Activated naive CD4-positive, alpha-beta T cell treated with anti-CD3 and anti-CD28 coated beads, Interleukin-2, amount 50 U/mL, for 72 hours (primary cell): ENCODE data around the gene CELA2A. TPM values are rescaled to one million over a fixed set of nuclear protein-coding genes. Genes with fewer than 3 reads are reported as not detected.
"Not testable (repeated sequence)": the region's sequence is repeated elsewhere in the genome, so short reads cannot be mapped to it uniquely, and the experiment has no call there.

Experiments
- ATAC-seq, 2 donors: fragments of 150-1000 bp; cut with Tn5 transposase; 2 replicates each; pipeline ENCODE4 v1.10.0; 2021; ENCODE audit warnings: mild to moderate bottlenecking in 2 of 2, moderate library complexity in 2 of 2
- DNase-seq, 2 donors: peaks; one replicate each; pipeline ENCODE4 v3.0.0; 2021 to 2022; ENCODE audit warnings: low spot score in 2 of 2
- H3K27ac Mint-ChIP-seq, 2 donors: one replicate each; pipeline ENCODE4 v1.8.0; 2022; ENCODE audit warnings: mild to moderate bottlenecking in 2 of 2, mixed read lengths in 2 of 2
- H3K36me3 Mint-ChIP-seq, 2 donors: one replicate each; pipeline ENCODE4 v1.8.0; 2022; ENCODE audit warnings: mixed read lengths in 2 of 2
- H3K9me3 Mint-ChIP-seq, 2 donors: one replicate each; pipeline ENCODE4 v1.8.0; 2022; ENCODE audit warnings: mixed read lengths in 2 of 2
- total RNA-seq, 2 donors: library from RNA; stranded (reverse); gene quantifications; one replicate each; pipeline ENCODE4 v1.2.3, GENCODE V29; 2022

The CELA2A gene
- total RNA-seq, 2 donors from 2014 or later, result not detected

GRCh38 chr1:15493869-15494390, 37.4 kb downstream of the CELA2A start:
- no peak for DNase-seq
- H3K36me3 Mint-ChIP-seq, result peaks cover 0 to 12% of the 10 kb centered on the region in 2 donors
- no peak for ATAC-seq
- H3K9me3 Mint-ChIP-seq, result no peaks in the 10 kb centered on the region
- H3K27ac Mint-ChIP-seq, result no peak overlapping the region

GRCh38 chr1:15500184-15501178, 43.9 kb downstream of the CELA2A start:
- DNase-seq, result no peak
- Mint-ChIP-seq H3K36me3 (no peaks in the 10 kb centered on the region), H3K27ac (no peak overlapping the region), H3K9me3 (no peaks in the 10 kb centered on the region)
- no peak for ATAC-seq

- Mint-ChIP-seq H3K9me3 (no peaks in the 10 kb centered on the region), H3K27ac (peak overlapping the region; percentile 58 to 79), H3K36me3 (no peaks in the 10 kb centered on the region)
- DNase-seq (peak in 1 of 2 donors; percentile 73), ATAC-seq (peak; percentile 49 to 66)
These were observed 44.9 kb downstream of the CELA2A start for GRCh38 chr1:15501208-15502032.

DNA sequence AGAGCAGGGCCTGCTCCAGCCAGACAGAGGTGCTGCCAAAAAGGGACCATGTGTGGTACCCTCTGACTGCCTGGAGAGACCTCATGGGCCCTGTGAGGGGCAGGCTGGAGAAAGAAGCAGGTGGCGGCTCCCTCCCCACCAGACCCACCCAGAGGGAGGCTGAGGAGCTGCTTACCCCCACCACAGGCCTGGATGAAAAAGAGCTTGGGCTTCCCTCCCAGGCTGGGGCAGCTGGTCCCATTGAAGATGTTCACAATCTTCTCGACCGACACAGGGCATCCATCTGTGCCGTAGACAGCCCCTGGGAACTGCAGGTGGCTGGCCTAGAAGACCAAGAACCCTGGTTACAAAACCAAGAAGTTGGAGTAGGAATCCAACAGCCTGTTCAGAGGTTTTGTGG, 47.9 kb downstream of the CELA2A start:
- DNase-seq (no peak), ATAC-seq (no peak)
- no peak overlapping the region for H3K27ac Mint-ChIP-seq
- H3K36me3 Mint-ChIP-seq, result no peaks in the 10 kb centered on the region
- no peaks in the 10 kb centered on the region for H3K9me3 Mint-ChIP-seq

DNA sequence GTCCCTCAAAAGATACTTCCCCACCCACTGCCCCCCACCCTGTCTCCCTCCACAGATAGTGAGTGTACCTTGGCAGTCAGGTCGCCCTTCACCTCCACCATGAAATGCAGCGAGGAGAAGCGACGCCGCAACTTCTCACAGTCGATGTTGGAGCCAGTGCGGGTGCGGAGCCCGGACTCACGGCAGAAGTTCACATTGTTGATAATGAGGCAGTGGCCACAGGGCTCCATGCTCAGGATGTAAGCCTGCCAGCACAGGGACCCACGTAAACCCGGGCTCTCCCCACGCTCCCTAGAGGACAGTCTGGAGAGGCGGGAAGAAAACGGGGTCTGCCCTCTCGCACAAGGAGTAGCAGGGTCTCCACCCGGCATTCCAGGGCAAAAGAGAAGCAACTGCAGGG, 50.3 kb downstream of the CELA2A start:
- no peak overlapping the region for H3K27ac Mint-ChIP-seq
- no peaks in the 10 kb centered on the region for H3K36me3 Mint-ChIP-seq

DNA sequence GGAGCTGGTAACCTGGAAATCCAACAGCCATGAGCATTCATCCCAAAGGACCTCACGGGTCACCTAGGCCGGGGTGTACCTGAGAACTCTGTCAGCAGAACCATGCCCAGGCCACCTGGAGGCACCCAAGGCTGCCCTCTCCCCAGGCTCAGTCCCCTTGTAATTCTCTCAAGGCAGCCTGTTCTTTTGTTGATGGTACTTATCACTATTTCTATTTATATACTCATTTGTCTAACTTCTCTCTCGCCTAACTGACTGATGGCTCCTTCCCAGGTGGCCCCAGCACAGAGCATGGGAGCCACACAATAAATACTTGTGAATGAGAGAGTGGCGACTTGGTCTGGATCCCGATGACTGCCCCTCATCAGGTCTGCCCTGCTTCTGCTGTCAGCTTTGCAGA, 50.7 kb downstream of the CELA2A start:
- no peaks in the 10 kb centered on the region for H3K36me3 Mint-ChIP-seq
- no peaks in the 10 kb centered on the region for H3K9me3 Mint-ChIP-seq
- no peak for ATAC-seq
- no peak overlapping the region for H3K27ac Mint-ChIP-seq
- no peak for DNase-seq

More for the DNA sequence above, 50.3 kb downstream of the CELA2A start:
- no peak for ATAC-seq
- no peak for DNase-seq
- no peaks in the 10 kb centered on the region for H3K9me3 Mint-ChIP-seq

DNA sequence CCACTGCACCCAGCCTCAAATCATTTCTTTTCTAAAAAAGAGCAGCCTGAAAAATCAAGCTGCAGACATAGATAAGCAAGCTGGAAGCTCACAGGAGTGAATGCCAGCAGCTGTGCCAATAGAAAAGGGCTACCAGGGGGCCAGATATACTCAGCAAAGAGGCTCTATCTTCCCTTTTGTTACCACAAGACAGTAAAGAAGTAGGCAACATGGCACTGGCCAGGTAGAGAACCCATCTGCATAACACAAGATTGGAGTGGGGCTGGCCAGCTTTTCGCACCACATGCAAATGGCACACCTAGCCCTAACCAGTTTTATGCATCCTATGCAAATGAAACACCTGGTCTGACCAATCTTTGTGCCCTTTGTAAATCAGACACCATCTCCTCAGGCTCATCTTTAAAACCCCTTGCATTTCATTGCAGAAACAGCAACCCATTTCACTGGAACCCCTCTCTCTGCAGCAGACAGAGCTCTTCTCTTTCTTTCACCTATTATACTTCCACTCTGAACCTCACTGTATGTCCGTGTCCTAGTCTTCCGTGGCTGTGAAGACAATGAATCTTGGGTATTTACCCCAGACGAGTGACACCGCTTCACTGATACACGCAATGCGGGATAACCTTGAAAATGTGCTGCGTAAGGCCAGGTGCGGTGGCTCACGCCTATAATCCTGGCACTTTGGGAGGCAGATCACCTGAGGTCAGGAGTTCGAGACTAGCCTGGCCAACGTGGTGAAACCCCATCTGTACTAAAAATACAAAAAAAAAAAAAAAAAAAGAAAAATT, 52.4 kb downstream of the CELA2A start:
- no peak for DNase-seq
- Mint-ChIP-seq H3K36me3 (no peaks in the 10 kb centered on the region), H3K27ac (no peak overlapping the region), H3K9me3 (no peaks in the 10 kb centered on the region)
- ATAC-seq, result no peak

DNA sequence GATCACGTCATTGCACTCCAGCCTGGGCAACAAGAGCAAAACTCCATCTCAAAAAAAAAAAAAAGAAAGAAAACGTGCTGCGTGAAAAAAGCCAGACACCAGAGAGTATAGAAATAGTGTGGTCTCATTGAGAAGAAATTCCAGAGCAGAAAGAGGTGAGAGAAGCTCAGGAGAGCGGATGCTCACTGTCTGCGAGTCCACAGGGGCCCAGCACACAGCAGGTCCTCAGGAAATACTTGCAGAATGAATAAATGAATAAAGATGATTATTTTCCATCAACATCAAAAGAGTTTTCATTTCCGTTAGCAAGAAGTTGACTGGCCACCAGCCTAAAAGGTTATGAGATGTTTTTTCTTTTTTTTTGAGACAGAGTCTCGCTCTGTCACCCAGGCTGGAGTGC, 53.1 kb downstream of the CELA2A start:
- H3K27ac Mint-ChIP-seq, result no peak overlapping the region
- H3K36me3 Mint-ChIP-seq, result no peaks in the 10 kb centered on the region
- ATAC-seq (no peak), DNase-seq (no peak)
- H3K9me3 Mint-ChIP-seq, result no peaks in the 10 kb centered on the region

DNA sequence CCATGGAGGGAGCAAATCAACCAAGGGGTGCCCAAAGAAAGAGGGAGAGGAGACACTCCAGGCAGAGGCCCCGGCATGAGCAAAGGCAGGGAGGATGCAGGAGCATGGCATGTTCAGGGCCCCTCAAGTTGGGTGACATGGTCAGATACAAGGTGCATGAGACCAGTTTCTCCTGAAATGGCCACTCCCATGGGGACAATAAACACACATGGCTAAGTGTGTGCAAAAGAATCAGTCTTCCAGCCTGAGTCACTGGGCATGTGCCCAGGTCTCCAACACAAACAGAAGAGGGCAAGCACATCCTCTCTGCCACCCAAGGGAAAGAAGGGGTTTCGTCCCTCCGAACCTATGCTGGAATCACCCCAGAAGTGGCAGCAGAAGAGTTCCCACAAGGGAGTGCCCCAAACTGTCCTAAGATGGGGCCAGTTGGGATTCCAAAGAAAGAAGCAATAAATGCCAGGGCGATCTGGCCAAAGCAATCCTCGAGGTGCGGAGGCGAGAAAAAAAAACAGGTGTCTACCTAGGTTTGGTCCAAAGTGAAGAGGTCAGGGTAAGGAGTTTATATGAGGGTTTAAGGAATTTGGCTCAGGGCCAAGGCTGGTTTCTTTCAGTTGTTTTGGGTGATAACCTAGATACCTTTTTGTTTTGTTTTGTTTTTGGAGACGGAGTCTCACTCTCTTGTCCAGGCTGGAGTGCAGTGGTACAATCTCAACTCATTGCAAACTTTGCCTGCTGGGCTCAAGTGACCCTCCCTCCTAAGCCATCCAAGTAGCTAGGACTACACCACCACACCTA, 54.3 kb downstream of the CELA2A start:
- Mint-ChIP-seq H3K36me3 (peaks cover 0 to 7% of the 10 kb centered on the region in 2 donors), H3K9me3 (no peaks in the 10 kb centered on the region), H3K27ac (peak overlapping the region in 1 of 2 donors; percentile 75)
- ATAC-seq, result no peak
- DNase-seq, result no peak

DNA sequence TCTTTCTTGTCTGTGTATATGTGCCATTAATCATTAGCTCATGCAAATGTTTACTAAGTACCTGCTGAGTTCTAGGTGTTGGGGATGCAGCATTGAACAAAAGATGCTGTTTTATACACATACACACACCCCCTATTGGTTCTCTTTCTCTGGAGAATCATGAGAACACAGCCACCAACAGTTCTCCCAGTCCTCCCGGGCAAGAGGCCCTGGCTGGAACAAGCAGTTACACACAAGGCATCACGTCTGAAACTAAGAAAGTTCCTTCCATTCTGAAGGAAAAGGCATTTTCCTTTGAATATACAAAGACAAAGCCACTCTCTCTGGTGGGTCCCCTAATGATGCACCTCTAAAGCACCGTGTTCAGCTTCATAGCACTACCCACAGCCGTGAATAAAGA, 56.7 kb downstream of the CELA2A start:
- no peak overlapping the region for H3K27ac Mint-ChIP-seq
- DNase-seq (no peak), ATAC-seq (no peak)
- no peaks in the 10 kb centered on the region for H3K9me3 Mint-ChIP-seq
- peaks cover 8 to 19% of the 10 kb centered on the region in 2 donors for H3K36me3 Mint-ChIP-seq

DNA sequence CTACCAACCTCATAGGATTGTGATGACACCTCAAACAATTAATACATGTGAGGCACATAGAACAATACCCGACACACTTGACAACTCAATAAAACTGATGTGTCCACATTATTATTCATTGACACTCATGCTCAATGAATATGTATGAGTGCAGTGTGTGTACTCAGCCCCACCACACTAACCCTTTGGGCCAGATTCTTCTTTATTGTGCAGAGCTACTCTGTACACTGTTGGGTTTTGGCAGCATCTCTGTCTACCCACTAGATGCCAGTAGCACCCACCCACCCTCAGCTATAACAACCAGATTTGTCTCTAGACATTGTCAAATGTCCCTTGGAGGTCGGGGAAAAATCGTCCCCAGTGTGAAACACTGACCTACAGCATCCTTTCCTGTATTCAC, 57.4 kb downstream of the CELA2A start:
- Mint-ChIP-seq H3K27ac (peak overlapping the region in 1 of 2 donors; percentile 87), H3K9me3 (no peaks in the 10 kb centered on the region), H3K36me3 (peaks cover 8 to 19% of the 10 kb centered on the region in 2 donors)
- no peak for ATAC-seq
- DNase-seq, result no peak

DNA sequence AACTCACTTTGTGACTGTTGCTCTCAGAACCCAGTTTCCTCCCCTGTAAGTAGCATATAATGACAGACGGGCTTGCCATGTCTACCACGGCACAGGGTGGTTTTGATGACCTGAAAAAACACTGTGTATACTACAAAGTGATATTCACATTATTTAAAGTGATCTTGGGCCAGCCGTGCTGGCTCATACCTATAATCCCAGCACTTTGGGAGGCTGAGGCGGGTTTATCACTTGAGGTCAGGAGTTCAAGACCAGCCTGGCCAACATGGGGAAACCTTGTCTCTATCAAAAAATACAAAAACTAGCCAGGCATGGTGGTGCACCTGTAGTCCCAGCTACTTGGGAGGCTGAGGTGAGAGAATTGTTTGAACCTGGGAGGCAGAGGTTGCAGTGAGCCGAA, 58.0 kb downstream of the CELA2A start:
- Mint-ChIP-seq H3K36me3 (peaks cover 8 to 19% of the 10 kb centered on the region in 2 donors), H3K27ac (peak overlapping the region in 1 of 2 donors; percentile 87)
- DNase-seq, H3K9me3 Mint-ChIP-seq, ATAC-seq: not testable (repeated sequence)

DNA sequence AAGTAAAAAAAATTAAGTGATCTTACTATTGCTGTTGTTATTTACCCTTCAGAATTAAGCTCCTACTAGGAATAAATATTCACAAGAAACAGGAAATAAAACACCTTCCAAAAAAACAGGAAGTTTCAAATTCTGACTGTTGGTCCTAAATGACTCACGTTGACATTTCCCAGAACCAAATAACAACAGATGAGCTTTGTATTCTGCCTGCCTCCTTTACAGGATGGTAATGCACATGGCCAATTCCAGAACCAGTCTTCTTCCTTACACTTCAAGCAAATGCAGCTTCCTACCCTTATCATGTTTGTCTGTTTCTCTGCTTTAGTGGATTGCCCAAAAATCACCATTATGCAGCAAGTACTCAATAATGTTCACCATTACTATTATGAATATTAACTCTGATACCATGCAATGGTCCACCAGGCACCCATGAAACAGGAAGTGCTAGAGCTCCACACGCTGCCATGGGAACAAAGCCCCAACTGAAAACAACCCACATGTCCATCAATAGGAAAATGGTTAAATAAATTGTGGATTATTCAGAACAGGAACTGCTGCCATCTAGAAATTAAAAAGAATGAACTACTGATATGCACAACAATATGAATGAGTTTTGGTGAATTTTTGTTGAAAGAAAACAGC, 58.6 kb downstream of the CELA2A start:
- Mint-ChIP-seq H3K27ac (peak overlapping the region in 1 of 2 donors; percentile 92), H3K9me3 (no peaks in the 10 kb centered on the region), H3K36me3 (peaks cover 8 to 19% of the 10 kb centered on the region in 2 donors)
- peak in 1 of 2 donors; percentile 54 for ATAC-seq
- no peak for DNase-seq

DNA sequence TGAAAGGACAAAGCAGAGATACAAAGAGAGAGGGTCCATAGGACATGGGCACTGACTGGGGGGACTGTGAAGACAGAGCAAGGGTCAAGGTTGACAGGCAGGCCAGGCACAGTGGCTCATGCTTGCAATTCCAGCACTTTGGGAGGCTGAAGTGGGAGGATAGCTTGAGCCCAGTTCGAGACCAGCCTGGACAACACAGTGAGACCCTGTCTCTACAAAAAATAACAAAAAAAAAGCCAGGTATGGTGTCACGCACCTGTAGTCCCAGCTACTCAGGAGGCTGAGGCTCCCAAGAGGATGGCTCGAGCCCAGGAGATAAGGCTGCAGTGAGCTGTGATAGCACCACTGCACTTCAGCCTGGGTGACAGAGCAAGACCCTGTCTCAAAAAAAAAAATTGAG, 63.1 kb downstream of the CELA2A start:
- H3K36me3 Mint-ChIP-seq, result peaks cover 8 to 19% of the 10 kb centered on the region in 2 donors
- DNase-seq, result no peak
- H3K27ac Mint-ChIP-seq, result peak overlapping the region in 1 of 2 donors; percentile 44
- no peaks in the 10 kb centered on the region for H3K9me3 Mint-ChIP-seq
- ATAC-seq, result no peak
